CD4-positive, alpha-beta T cell treated with Interleukin-2 at 100 ng/mL for 4 hours (primary cell): ENCODE results near the gene CCDC112.

Source experiments
- DNase-seq: peaks from one replicate; pipeline ENCODE4 v3.0.0-alpha.2; 2020; ENCODE audit warnings: low spot score

The CCDC112 gene

DNA sequence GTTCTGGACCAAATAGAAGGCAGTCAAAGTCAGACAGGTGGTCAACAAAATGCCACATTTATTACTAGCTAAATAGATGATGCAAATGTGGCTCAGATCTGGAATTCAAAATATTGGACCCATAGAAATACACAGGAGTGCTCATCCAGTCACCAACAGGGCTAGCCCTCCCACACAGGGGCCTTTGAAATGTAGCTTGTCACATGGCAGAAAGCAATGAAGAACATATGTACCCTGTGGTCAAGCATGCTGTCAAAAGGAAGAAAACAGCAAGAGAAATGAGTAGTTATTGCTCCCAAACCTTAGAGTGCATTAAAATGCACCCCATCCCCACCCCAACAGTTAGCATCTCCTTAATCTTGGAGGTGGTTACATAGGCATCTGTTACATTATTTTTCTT is 20.9 kb upstream of the CCDC112 start:
- no peak for DNase-seq

DNA sequence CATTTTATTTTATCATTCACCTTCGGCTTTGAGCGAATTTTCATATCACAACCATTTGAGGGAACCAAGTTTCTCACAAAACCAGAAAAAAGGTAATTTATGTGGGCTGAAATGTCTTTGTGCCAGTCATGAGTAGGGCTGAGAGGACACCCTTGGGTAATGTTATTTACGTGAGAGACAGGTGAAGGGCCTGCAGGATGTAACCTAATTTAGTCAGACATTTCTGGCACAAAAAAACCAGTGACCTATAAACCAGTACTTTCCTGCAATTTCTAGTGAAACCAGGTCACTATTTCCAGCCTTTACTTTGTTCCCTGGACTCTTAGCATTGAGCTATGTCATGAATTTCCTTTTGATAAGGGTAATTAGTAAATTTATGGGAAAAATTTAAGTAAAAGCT is 17.2 kb upstream of the CCDC112 start:
- no peak for DNase-seq

GRCh38 chr5:115313052-115313451 is 16.6 kb upstream of the CCDC112 start:
- no peak for DNase-seq

DNA sequence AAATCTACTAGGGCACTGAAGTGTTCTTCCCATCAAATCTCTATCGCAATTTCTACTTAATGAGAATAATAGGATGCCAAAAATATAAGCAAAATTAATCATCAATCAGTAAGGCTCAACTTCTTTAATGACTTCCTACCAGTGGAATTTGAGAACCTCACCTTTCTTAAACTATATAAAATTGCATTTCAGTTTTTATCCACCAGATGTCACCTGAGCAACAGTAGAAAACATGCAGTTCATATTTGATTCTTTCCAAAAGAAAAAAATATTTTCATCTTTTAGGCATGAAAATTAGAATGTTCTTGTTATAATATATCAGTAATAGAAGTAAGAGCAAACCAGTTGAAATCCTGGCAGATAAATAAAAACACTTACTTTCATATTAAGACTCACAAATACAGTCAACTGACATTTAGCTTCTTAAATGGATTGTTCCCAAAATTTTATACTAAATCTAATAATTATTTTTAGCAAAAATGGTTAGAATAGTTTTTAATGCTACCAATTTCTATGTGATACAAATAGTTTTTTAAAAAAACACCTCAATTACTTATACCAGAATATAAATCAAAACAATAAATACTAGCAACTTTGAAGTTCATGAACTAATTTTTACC is 13.4 kb upstream of the CCDC112 start:
- peak; percentile 58 for DNase-seq

GRCh38 chr5:115308815-115309214 is 12.4 kb upstream of the CCDC112 start:
- no peak for DNase-seq

DNA sequence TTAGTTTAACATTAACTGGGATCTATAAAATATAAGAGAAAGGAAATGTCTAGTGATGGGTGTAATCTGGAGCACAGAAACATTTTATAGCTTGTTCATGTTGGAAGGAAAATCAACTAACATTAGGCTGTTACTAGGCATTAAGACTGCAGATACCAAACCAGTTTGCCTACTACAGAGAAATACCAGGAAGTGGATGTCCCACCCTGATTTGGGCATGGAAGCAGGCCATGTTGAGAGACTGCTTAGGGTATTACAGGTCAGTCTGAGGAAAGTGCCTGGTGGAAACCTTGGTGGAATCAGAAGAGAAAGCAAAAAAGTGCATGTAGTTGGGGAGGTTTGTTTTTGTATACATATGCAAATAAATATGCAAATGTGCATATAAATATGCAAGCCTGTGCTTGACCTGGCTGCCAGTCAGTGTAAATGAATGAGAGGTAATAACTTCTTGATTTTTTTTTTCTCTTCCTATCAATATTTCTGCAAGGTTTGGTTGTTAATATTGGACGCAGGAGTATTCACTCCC is 9.6 kb upstream of the CCDC112 start:
- DNase-seq, result no peak

DNA sequence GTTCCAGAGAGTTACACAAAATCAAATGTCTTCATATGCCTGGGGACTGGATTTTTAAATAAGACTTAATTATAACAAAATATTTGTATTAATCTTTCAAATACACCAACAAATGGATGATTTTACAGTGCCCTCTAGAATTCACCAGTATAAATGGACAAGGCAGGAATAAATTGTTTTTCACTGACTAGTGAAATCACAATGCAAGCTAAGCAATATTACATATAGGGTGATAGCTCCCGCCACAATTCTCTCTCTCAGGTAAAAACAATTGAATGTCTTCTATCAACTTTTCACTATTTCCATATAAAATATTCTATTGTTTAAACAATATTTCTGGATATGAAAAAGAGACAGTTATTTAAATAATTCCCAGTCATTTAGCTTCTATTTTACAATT is 8.0 kb upstream of the CCDC112 start:
- DNase-seq, result no peak

DNA sequence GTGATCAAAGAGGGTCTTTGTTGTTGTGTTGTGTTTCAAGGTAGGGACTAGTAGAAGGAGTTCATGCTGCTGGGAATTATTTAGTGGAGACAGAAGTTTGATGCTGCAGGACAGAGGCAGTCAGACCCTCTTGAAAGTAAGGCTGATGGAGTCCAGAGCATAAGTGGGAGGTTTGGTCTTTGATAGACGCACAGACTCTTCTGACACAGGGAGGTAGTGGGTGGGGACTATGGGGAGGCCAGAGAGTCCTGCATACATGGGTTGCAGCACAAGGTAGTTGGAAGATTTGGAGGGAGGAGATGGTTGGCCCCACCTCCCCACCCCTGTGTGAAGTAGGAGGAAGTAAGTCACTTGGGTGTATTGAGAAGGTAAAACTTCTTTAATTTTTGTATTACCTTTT is 2.4 kb upstream of the CCDC112 start:
- no peak for DNase-seq

- no peak for DNase-seq
These were observed 577 bp upstream of the CCDC112 start for GRCh38 chr5:115297031-115297430.

DNA sequence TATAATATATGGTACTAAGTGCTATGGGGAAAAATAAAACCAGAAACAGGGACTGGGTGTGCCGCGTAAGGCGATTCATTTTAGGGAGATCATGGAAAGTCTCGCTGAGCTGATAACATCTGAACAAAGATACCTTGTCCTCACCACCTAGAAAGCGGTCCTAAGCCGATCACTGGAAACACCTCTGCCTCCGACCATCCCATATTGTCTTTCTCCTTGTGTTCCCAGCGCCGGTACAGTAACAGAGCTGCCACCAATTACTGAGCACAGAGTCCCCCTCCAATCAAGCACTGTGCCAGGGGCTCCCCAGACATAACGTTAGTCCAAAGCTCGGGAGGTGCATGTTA is 704 bp downstream of the CCDC112 start:
- DNase-seq, result no peak

GRCh38 chr5:115291397-115291796 is 5.1 kb downstream of the CCDC112 start:
- DNase-seq, result no peak

DNA sequence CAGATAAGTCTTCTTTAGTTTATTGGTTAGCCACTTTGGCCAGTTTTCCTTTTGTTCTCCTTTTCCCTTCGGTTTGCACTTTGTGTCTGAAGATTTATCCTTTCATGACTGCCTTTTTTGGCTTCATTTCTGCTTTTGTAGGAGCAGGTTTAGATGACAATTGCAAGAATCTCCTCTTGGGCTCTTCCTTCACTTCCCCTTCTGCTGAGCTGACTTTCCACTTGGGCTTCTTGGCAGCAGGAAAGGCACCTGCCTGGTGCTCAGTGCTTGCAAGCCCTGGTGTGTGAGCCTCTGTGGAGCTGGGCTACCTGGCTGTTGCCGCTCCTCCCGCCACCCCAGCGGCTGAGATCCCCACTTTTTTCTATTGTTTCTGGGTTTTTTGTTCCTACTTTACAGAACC is 7.3 kb downstream of the CCDC112 start:
- no peak for DNase-seq

GRCh38 chr5:115284021-115284420 is 12.4 kb downstream of the CCDC112 start:
- DNase-seq, result no peak

DNA sequence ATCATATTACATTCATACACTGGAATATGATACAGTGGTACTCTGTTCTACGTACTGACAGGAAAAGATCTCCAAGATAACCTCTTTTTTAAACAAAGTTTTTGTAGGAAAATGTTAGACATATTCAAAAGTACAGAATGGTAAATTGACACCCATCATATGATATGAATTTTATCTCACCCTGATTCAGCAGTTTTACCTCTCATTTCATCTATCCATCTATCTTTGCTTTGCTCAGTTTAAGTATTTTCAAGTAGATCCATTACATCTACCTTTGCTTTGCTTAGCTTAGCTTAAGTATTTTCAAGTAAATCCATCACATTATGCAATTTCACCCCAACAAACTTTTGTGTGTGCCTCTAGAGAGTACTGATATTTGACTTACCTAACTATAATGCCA is 14.3 kb downstream of the CCDC112 start:
- no peak for DNase-seq

GRCh38 chr5:115274584-115274983 is 21.9 kb downstream of the CCDC112 start:
- no peak for DNase-seq

- no peak for DNase-seq
These were observed 24.0 kb downstream of the CCDC112 start for GRCh38 chr5:115272297-115272958.

GRCh38 chr5:115271295-115272050 is 25.0 kb downstream of the CCDC112 start:
- DNase-seq, result no peak

- DNase-seq, result no peak
These were observed 28.8 kb downstream of the CCDC112 start for GRCh38 chr5:115267617-115268016.

- DNase-seq, result no peak
These were observed 31.2 kb downstream of the CCDC112 start for GRCh38 chr5:115265220-115265619.

GRCh38 chr5:115264786-115265185 is 31.7 kb downstream of the CCDC112 start:
- no peak for DNase-seq

- DNase-seq, result no peak
These were observed 33.4 kb downstream of the CCDC112 start for GRCh38 chr5:115263078-115263380.

DNA sequence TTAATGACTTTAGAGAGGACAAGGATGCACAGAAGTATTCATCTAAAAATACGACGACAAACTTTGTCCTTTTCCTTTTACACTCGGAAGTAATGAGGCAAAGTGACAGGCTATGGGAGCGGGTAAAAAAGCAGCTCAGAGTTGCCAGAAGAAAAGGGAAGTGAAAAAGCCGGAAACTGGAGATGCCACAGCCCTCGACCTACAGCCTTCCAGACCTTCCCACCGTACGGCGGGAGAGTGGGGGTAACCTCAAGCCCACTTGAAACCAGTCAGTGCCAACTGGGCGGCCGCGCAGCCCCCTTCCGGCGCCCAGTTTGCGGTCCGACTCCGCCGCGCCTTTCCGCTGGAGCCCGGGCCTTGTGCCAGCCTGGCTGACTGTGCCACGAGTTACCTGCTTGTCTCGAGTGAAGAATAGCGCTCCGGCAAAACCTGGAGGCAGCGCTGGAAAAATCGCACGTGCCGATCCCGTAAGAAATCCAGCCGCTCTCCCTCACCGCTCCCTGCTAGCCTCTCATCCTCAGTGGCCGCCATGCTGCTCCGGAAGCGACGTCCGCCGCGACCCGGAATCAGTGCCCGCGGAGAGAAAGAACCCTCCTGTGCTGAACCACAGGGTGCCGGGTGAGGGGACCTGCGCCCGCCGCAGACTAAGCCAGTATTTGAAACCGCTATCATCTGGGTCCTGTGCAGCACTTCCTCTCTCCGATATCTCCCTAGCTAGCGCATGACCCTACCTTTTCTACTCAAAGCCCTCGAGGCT is 34.0 kb downstream of the CCDC112 start, which contains the start of gene PGGT1B:
TSS of gene PGGT1B (minus strand) at position 557 of the 757 bp plus-strand sequence. CDS start at position 531, 26 bp downstream.
- peak; percentile 72 for DNase-seq

DNA sequence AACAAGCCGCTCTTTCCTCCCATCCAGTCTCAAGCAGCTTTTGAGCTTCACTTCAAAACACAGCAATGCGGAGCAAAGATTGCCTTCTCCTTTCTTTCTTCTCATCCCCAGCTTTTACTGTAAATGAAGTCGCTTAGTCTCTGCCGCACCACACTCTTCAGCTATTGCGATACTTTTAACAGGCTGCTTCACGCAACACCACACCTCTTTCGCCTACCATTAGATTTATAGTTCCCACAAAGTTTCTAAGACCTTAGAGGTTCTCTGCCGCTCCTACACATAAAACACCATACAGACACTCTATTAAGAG is 34.5 kb downstream of the CCDC112 start:
- no peak for DNase-seq
